GM12873 (cell line): Measurements from ENCODE around the gene ESRRA.
A peak's percentile ranks its signal among the peaks of the same experiment; 100 is the strongest.

Experiments used
- TF ChIP-seq, protein P1 (sequence below): IDR thresholded peaks from 2 replicates; pipeline ENCODE4 v1.5.1; 2012; ENCODE audit warnings: low read depth, mild to moderate bottlenecking, moderate library complexity, low read length, control low read depth; ENCODE audit not compliant: insufficient read depth; ENCODE audit errors: missing control alignments

Gene ESRRA

GRCh38 chr11:64327993-64328392 is 22.7 kb downstream of the ESRRA start:
- TF ChIP-seq, protein P1, sequence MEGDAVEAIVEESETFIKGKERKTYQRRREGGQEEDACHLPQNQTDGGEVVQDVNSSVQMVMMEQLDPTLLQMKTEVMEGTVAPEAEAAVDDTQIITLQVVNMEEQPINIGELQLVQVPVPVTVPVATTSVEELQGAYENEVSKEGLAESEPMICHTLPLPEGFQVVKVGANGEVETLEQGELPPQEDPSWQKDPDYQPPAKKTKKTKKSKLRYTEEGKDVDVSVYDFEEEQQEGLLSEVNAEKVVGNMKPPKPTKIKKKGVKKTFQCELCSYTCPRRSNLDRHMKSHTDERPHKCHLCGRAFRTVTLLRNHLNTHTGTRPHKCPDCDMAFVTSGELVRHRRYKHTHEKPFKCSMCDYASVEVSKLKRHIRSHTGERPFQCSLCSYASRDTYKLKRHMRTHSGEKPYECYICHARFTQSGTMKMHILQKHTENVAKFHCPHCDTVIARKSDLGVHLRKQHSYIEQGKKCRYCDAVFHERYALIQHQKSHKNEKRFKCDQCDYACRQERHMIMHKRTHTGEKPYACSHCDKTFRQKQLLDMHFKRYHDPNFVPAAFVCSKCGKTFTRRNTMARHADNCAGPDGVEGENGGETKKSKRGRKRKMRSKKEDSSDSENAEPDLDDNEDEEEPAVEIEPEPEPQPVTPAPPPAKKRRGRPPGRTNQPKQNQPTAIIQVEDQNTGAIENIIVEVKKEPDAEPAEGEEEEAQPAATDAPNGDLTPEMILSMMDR: no peak

DNA sequence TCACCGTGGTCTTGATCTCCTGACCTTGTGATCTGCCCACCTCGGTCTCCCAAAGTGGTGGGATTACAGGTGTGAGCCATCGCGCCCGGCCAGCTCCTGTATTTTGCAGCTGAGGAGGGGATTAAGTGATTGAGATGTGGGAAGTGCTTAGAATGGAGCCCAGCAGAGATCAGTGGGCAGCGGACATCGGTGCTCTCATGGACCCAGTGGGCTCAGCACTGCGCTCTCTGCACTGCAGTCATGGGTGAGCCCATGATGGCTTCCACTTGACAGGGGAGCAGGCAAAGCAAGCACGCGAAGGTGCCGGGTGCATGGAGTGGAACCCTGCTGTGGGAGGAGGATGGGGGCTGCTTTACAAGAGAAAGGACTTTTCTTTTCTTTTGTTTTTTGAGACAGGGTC is 25.6 kb downstream of the ESRRA start:
- TF ChIP-seq, protein P1: no peak

- TF ChIP-seq, protein P1: peak; percentile 87
These were observed 26.4 kb downstream of the ESRRA start for GRCh38 chr11:64331569-64332371.

GRCh38 chr11:64333556-64333955 is 28.2 kb downstream of the ESRRA start:
- TF ChIP-seq, protein P1: no peak

DNA sequence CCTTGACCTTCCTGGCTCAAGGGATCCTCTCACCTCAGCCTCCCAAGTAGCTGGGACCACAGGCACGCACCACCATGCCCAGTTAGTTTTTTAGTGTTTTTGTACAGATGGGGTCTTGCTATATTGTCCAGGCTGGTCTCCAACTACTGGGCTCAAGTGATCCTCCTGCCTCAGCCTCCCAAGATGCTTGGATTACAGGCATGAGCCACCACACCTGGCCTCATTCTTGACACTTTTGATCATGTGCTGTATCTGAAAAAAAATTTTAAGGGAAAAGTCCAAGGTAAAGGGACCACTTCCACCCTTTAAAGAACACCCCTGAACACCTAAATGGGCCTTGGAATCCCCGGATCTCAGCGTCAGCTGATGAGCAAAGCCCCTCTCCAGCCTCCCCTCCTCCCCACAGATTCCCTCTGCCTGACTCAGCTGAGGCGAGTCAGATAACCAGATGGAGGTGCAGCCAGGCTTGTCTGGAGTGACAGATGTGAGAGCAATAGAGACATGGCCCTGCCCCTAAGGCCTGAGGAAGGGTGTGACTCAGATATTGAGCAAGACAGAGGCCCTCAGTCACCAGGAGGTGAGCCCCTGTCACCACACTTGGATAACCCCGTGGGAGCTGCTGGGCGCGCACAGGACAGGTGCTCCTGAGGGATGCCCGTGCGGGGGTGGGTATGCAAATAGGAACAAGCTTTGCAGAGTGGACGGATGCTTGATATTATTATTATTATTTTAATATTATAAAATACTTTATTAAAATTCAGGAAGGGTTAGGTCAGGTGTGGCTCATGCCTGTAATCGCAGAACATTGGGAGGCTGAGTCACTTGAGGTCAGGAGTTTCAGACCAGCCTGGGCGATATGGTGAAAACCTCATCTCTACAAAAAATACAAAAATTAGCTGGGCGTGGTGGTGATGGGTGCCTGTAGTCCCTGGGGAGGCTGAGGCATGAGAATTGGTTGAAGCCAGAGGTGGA is 29.7 kb downstream of the ESRRA start:
- TF ChIP-seq, protein P1: peak; percentile 3

- TF ChIP-seq, protein P1: no peak
These were observed 32.4 kb downstream of the ESRRA start for GRCh38 chr11:64337538-64338249.

- TF ChIP-seq, protein P1: no peak
These were observed 33.4 kb downstream of the ESRRA start for GRCh38 chr11:64338716-64339115.
